Measurements from ENCODE around the gene RAB3D. TPM values are rescaled to one million over a fixed set of nuclear protein-coding genes. Genes with fewer than 3 reads are reported as not detected.

Gene RAB3D, protein sequence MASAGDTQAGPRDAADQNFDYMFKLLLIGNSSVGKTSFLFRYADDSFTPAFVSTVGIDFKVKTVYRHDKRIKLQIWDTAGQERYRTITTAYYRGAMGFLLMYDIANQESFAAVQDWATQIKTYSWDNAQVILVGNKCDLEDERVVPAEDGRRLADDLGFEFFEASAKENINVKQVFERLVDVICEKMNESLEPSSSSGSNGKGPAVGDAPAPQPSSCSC
- polyA plus RNA-seq (2011; rRNA removed) (15.6 and 17.0 TPM in 2 replicates), polyA minus RNA-seq (2011; rRNA and poly(A)+ RNA removed) (50.1 and 73.3 TPM in 2 replicates)

DNA sequence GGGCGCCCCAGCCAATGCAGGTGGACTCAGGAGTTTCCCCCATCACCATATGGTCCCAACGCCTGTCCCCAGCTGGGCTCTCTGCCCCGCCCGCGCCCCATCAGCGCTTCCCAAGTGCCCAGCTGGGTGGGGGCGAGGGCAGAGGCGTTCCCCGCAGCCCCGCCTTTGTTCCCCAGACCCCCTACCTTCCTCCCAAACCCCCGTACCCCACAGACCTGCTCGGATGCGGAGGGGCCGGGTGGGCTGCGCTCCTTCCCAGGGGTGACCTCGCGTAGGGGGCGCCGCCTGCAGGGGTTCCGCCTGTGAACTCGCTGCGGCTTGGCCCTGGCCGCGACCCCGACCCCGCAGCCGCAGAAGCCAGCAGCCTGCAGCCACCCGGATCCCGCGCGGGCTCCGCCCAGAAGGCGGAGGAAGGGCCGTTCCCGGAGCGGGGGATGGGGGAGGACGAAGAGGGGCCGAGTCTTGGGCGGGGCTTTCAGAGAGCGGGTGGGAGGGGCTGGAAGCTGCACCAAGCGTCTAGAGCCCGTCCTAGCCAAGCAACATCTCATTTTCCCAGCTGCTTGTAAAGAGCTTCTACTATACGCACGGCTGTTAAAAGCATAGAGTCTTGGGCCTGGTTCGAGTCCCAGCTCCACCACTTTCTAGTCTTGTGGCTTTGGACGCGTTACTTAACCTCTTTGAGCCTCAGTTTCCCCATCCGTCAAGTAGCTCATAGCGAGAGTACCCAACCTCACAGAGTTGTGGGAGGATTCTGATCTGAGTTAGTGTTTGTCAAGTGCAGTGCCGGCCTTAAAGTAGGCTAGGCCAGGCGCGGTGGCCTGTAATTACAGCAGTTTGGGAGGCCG lies at the start of gene RAB3D:
Gene RAB3D, minus strand, starts transcription at position 404 of the 845 bp plus-strand sequence. CDS start 2,258 bp downstream, outside the sequence.
- Histone ChIP-seq H3K4me3 (ENCODE audit: low read depth, low read length) (peak within 1 kb of the TSS; percentile 73), H3K27ac (ENCODE audit: low read depth, low read length) (no peak within 1 kb of the TSS), H3K27me3 (ENCODE audit: control insufficient read depth, insufficient read depth, low read length) (no peaks in the 10 kb centered on the region), H3K9me3 (ENCODE audit: control insufficient read depth, insufficient read depth, low read length) (no peaks in the 10 kb centered on the region; the same call in 1 of the 2 replicates)
- ChIA-PET POLR2A (interaction anchor here (0.5 to 1.6 kb wide), 4 partner anchors 15 to 219 kb away, joined by 3 to 4 read pairs (median 4); partner anchors contain the start of gene SWSAP1), CTCF (interaction anchor here (0.6 to 2.3 kb wide), 4 partner anchors 42 to 105 kb away, joined by 3 to 7 read pairs (median 4); no protein-coding TSS in a partner anchor)
- peak; percentile 63 for DNase-seq (ENCODE audit: low read depth, low spot score)
- no peak for TF ChIP-seq CTCF (IDR thresholded peaks at IDR 0.05; ENCODE audit: low read depth, low read length)

DNA sequence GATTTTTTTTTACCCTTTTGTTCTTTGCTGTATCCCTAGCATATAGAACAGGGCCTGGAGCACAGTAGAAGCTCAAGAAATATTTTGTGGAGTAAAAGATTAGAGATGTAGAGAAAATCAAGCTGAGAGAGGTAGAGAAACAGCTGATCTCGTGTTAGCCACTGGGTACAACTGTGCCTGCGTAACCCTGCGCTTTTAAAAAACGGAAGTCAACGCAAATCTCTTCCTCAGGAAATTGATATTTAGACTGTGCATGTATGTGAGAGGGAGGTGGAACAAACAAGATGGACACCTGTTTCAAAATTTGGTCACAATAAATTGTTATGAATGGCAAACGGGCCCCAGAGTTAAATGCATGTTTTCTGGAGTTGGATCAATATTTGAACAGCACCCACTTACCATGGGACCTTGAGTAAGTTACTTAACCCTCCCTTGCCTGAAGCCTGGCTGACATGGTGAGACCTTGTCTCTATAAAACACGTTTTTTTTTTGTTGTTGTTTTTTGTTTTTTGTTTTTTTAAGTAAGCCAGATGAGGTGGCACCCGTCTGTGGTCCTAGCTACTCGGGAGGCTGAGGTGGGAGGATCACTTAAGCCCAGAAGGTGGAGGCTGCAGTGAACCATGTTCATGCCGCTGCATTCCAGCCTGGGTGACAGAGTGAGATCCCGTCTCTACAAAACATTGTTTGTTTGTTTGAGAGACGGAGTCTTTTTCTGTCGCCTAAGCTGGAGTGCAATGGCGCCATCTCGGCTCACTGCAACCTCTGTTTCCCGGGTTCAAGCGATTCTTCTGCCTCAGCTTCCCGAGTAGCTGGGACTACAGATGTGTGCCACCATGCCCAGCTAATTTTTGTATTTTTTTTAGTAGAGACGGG lies 47.9 kb upstream of the RAB3D start:
- TF ChIP-seq CTCF (IDR thresholded peaks at IDR 0.05; ENCODE audit: low read depth, low read length), result no peak
- POLR2A ChIA-PET, result no interaction called here

GRCh38 chr19:11384778-11385129 lies 45.3 kb upstream of the RAB3D start:
- no peak for TF ChIP-seq CTCF (IDR thresholded peaks at IDR 0.05; ENCODE audit: low read depth, low read length)
- H3K27ac ChIP-seq (ENCODE audit: low read depth, low read length), result no peak overlapping the region
- CTCF ChIA-PET, result interaction anchor here (1.0 kb wide), 1 partner anchor 10 kb away, joined by 5 read pairs; the partner anchor contains the start of gene SWSAP1
- no peak overlapping the region for H3K4me3 ChIP-seq (ENCODE audit: low read depth, low read length)
- H3K27me3 ChIP-seq (ENCODE audit: control insufficient read depth, insufficient read depth, low read length), result peaks cover 3% of the 10 kb centered on the region
- DNase-seq (ENCODE audit: low read depth, low spot score), result no peak
- H3K9me3 ChIP-seq (ENCODE audit: control insufficient read depth, insufficient read depth, low read length), result no peaks in the 10 kb centered on the region; the same call in 1 of the 2 replicates
- POLR2A ChIA-PET, result no interaction called here

More for the DNA sequence above, 47.9 kb upstream of the RAB3D start:
- peaks cover 3% of the 10 kb centered on the region for H3K27me3 ChIP-seq (ENCODE audit: control insufficient read depth, insufficient read depth, low read length)
- H3K4me3 ChIP-seq (ENCODE audit: low read depth, low read length), result no peak overlapping the region
- H3K9me3 ChIP-seq (ENCODE audit: control insufficient read depth, insufficient read depth, low read length), result no peaks in the 10 kb centered on the region; the same call in none of the 2 replicates
- no peak overlapping the region for H3K27ac ChIP-seq (ENCODE audit: low read depth, low read length)
- no peak for DNase-seq (ENCODE audit: low read depth, low spot score)
- CTCF ChIA-PET, result interaction anchor here (0.6 to 2.0 kb wide), 3 partner anchors 24 to 144 kb away, joined by 3 to 11 read pairs (median 5); partner anchors contain the start of genes ODAD3 and PRKCSH

DNA sequence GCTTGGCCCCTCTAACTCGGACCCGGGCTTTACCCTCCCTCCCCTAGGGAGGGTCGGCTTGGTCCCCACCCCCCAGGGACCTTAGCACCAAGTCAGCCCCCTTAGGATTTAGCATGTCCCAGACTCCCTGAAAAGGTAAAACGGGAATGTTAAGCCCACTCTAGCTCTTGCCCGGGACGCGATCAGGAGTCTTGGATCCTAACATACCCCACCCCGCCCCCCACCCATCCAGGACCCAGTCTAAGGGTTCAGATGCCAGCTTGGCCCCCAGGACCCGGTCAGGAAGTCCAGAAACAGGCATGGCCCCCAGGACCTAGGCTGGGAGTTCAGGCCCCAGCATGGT lies 44.2 kb upstream of the RAB3D start:
- Histone ChIP-seq H3K4me3 (ENCODE audit: low read depth, low read length) (peak overlapping the region; percentile 48), H3K9me3 (ENCODE audit: control insufficient read depth, insufficient read depth, low read length) (no peaks in the 10 kb centered on the region; the same call in 1 of the 2 replicates), H3K27ac (ENCODE audit: low read depth, low read length) (no peak overlapping the region), H3K27me3 (ENCODE audit: control insufficient read depth, insufficient read depth, low read length) (peaks cover 3% of the 10 kb centered on the region)
- TF ChIP-seq CTCF (IDR thresholded peaks at IDR 0.05; ENCODE audit: low read depth, low read length), result no peak
- CTCF ChIA-PET, result interaction anchor here (0.6 to 2.0 kb wide), 9 partner anchors 9 to 150 kb away, joined by 3 to 9 read pairs (median 6); partner anchors contain the start of genes ODAD3, PRKCSH and SWSAP1
- no peak for DNase-seq (ENCODE audit: low read depth, low spot score)
- POLR2A ChIA-PET, result interaction anchor here (0.6 kb wide), 1 partner anchor 43 kb away, joined by 10 read pairs; no protein-coding TSS in a partner anchor

Data from AG04450 (cell line).